Stimulated activated CD4-positive, alpha-beta T cell treated with anti-CD3 and anti-CD28 coated beads, Interleukin-4, amount 100 ng/mL, for 4 hours (primary cell): Measurements from ENCODE around the gene KRT6A.

ENCODE experiments used
- DNase-seq, 2 experiments: peaks; one replicate each; pipeline ENCODE4 v3.0.0-alpha.2; 2020

The KRT6A gene

GRCh38 chr12:52493172-52493571 lies at the start of gene KRT6A:
TSS of gene KRT6A (minus strand) at chr12:52493257. CDS start at chr12:52493188, 69 bp downstream.
- no peak for DNase-seq

GRCh38 chr12:52542157-52542556 lies 49.1 kb upstream of the KRT6A start:
- no peak for DNase-seq

- no peak for DNase-seq
Measured at GRCh38 chr12:52541709-52542108, 48.7 kb upstream of the KRT6A start.

- DNase-seq: no peak
Measured at GRCh38 chr12:52540531-52540930, 47.5 kb upstream of the KRT6A start.

GRCh38 chr12:52539821-52540173 lies 46.7 kb upstream of the KRT6A start:
- DNase-seq: no peak

GRCh38 chr12:52539083-52539820 lies 46.2 kb upstream of the KRT6A start:
- no peak for DNase-seq

GRCh38 chr12:52537101-52537500 lies 44.0 kb upstream of the KRT6A start:
- no peak for DNase-seq

GRCh38 chr12:52535574-52535973 lies 42.5 kb upstream of the KRT6A start:
- no peak for DNase-seq

- no peak for DNase-seq
Measured at GRCh38 chr12:52534482-52534881, 41.4 kb upstream of the KRT6A start.

- DNase-seq: no peak
Measured at GRCh38 chr12:52533686-52534470, 40.8 kb upstream of the KRT6A start.

- no peak for DNase-seq
Measured at GRCh38 chr12:52532636-52533035, 39.6 kb upstream of the KRT6A start.

- DNase-seq: no peak
Measured at GRCh38 chr12:52531566-52532300, 38.7 kb upstream of the KRT6A start.

- DNase-seq: no peak
Measured at GRCh38 chr12:52530905-52531304, 37.8 kb upstream of the KRT6A start.

- no peak for DNase-seq
Measured at GRCh38 chr12:52530366-52530765, 37.3 kb upstream of the KRT6A start.

GRCh38 chr12:52529846-52530245 lies 36.8 kb upstream of the KRT6A start:
- no peak for DNase-seq

GRCh38 chr12:52529417-52529816 lies 36.4 kb upstream of the KRT6A start:
- DNase-seq: no peak

- no peak for DNase-seq
Measured at GRCh38 chr12:52528641-52529143, 35.6 kb upstream of the KRT6A start.

- no peak for DNase-seq
Measured at GRCh38 chr12:52527121-52527800, 34.2 kb upstream of the KRT6A start.

- no peak for DNase-seq
Measured at GRCh38 chr12:52526511-52526951, 33.5 kb upstream of the KRT6A start.

GRCh38 chr12:52525661-52526499 lies 32.8 kb upstream of the KRT6A start:
- DNase-seq: no peak

- no peak for DNase-seq
Measured at GRCh38 chr12:52524898-52525591, 32.0 kb upstream of the KRT6A start.
